ENCODE data around the gene RAB3IL1.

DNA sequence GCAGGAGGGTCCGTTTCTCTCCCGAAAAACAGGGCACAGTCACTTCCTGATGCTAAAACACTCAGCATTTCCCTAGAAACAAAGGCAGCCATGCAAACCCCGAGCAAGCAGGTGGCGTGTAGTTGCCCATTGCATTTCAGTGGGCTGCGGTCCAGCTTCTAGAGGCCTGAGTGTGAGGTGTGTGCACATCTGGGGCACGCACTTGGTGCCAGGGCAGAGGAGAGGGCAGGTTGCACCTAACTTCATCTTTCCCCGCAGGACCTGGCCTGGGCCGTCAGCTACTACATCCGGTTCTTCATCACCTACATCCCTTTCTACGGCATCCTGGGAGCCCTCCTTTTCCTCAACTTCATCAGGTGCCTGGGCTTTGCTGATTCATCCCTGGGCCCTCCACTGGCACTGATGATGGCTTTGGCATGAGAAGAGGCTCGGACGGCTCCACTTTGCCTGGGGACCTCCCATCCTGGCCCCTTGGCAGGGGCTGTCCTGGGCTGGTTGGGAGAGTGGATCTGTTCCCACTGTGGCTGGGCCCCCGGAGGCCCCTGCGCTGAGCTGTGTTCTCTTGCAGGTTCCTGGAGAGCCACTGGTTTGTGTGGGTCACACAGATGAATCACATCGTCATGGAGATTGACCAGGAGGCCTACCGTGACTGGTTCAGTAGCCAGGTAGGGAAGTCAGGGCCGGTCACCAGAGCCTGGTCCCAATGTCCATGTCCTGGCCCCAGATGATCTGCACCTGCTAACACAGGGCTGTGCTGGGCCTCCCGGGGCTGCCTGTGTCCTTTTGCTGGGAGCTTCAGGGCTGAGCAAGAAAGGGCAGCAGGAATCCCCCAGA, 54.4 kb downstream of the RAB3IL1 start:
- TF ChIP-seq POLR2AphosphoS5 (IDR thresholded peaks at IDR 0.05) (no peak), POLR2A (IDR thresholded peaks at IDR 0.05) (no peak)
- TF ChIP-seq, protein P1, sequence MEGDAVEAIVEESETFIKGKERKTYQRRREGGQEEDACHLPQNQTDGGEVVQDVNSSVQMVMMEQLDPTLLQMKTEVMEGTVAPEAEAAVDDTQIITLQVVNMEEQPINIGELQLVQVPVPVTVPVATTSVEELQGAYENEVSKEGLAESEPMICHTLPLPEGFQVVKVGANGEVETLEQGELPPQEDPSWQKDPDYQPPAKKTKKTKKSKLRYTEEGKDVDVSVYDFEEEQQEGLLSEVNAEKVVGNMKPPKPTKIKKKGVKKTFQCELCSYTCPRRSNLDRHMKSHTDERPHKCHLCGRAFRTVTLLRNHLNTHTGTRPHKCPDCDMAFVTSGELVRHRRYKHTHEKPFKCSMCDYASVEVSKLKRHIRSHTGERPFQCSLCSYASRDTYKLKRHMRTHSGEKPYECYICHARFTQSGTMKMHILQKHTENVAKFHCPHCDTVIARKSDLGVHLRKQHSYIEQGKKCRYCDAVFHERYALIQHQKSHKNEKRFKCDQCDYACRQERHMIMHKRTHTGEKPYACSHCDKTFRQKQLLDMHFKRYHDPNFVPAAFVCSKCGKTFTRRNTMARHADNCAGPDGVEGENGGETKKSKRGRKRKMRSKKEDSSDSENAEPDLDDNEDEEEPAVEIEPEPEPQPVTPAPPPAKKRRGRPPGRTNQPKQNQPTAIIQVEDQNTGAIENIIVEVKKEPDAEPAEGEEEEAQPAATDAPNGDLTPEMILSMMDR (IDR thresholded peaks at IDR 0.05): no peak
